Uterus (tissue), 4 donors: ENCODE data around the gene CHMP3. TPM values are rescaled to one million over a fixed set of nuclear protein-coding genes. Genes with fewer than 3 reads are reported as not detected.
"Not testable (repeated sequence)": the region's sequence is repeated elsewhere in the genome, so short reads cannot be mapped to it uniquely, and the experiment has no call there.

Experiments
- DNase-seq, 2 donors: peaks; one replicate each; pipeline ENCODE4 v3.0.0-alpha.2; 2019 to 2020
- H3K27ac ChIP-seq, 2 donors: fragments of 200-600 bp; sonication (generic); 1 replicate in 1 of 2; 2 replicates in 1 of 2; pipeline ENCODE4 v1.5.1; 2016 to 2018
- H3K27me3 ChIP-seq, 2 donors: fragments of 200-600 bp; sonication (generic); one replicate each; pipeline ENCODE4 v1.5.1; 2018 to 2019; ENCODE audit warnings: control low read depth in 1 of 2
- H3K36me3 ChIP-seq, 2 donors: fragments of 200-600 bp; sonication (generic); one replicate each; pipeline ENCODE4 v1.5.1; 2019; ENCODE audit warnings: control low read depth in 1 of 2
- H3K4me1 ChIP-seq, 2 donors: fragments of 200-600 bp; sonication (generic); one replicate each; pipeline ENCODE4 v1.5.1; 2018 to 2019; ENCODE audit warnings: control low read depth in 1 of 2
- H3K4me3 ChIP-seq, 2 donors: fragments of 200-600 bp; sonication (generic); 1 replicate in 1 of 2; 2 replicates in 1 of 2; pipeline ENCODE4 v1.5.1; 2018 to 2019; ENCODE audit warnings: mild to moderate bottlenecking in 1 of 2
- H3K9me3 ChIP-seq, 2 donors: fragments of 200-600 bp; sonication (generic); one replicate each; pipeline ENCODE4 v1.5.1; 2019; ENCODE audit warnings: control low read depth in 1 of 2
- CTCF ChIP-seq, 4 experiments: fragments of 200-600 bp in 2 of 4; fragments of 450-650 bp in 2 of 4; sonication (generic) in 2 of 4; IDR thresholded peaks; one replicate each; pipeline ENCODE4 v1.5.1; 2016 to 2019; ENCODE audit warnings: antibody characterized with exemption in 4 of 4, mild to moderate bottlenecking in 2 of 4, moderate library complexity in 1 of 4
- POLR2A ChIP-seq, 2 donors: fragments of 450-650 bp; IDR thresholded peaks; one replicate each; pipeline ENCODE4 v1.6.1; 2016; ENCODE audit warnings: antibody characterized with exemption in 2 of 2, mild to moderate bottlenecking in 1 of 2, moderate library complexity in 1 of 2
- intact Hi-C: fragments of 100-400 bp; cut with DNase I; formaldehyde crosslinking; loops from one replicate; pipeline ENCODE4 v1.15.1; 2023; ENCODE audit warnings: low total_unique reads
- total RNA-seq, 4 donors: library from RNA; depleted of rRNA in 3 of 4; stranded (reverse); fragments of >200 nt in 3 of 4; gene quantifications; one replicate each; pipeline versions ENCODE4 v1.1.0 to v1.2.4, GENCODE V29; 2014 to 2023
- donor health status: DM: yes; HTN: yes; CAD: no.

CHMP3 gene
- total RNA-seq, 4 donors from 2014 or later = 62.4 to 143 (median 94.4) TPM

- no peak for TF ChIP-seq POLR2A (IDR thresholded peaks at IDR 0.05)
- TF ChIP-seq CTCF (IDR thresholded peaks at IDR 0.05) = no peak
- Histone ChIP-seq H3K9me3 (no peaks in the 10 kb centered on the region), H3K4me1 (no peaks in the 10 kb centered on the region), H3K36me3 (no peaks in the 10 kb centered on the region), H3K27ac (peak overlapping the region in 1 of 2 donors; percentile 9), H3K27me3 (no peaks in the 10 kb centered on the region), H3K4me3 (no peak overlapping the region)
- intact Hi-C loops = no loop called here
- no peak for DNase-seq
These were observed 35.7 kb upstream of the CHMP3 start for GRCh38 chr2:86598966-86599365.

- Histone ChIP-seq H3K27ac (peak overlapping the region; percentile 14 to 47), H3K4me1 (peaks cover 0 to 3% of the 10 kb centered on the region in 2 donors), H3K27me3 (no peaks in the 10 kb centered on the region), H3K36me3 (no peaks in the 10 kb centered on the region), H3K9me3 (no peaks in the 10 kb centered on the region), H3K4me3 (no peak overlapping the region)
- no peak for DNase-seq
- intact Hi-C loops = no loop called here
- TF ChIP-seq CTCF (IDR thresholded peaks at IDR 0.05) (no peak), POLR2A (IDR thresholded peaks at IDR 0.05) (no peak)
These were observed 32.9 kb upstream of the CHMP3 start for GRCh38 chr2:86596118-86596517.

- DNase-seq = no peak
- peaks cover 0 to 3% of the 10 kb centered on the region in 2 donors for H3K4me1 ChIP-seq
- H3K9me3 ChIP-seq = no peaks in the 10 kb centered on the region
- intact Hi-C loops = no loop called here
- H3K4me3 ChIP-seq = no peak overlapping the region
- H3K36me3 ChIP-seq = no peaks in the 10 kb centered on the region
- H3K27me3 ChIP-seq = no peaks in the 10 kb centered on the region
- no peak for TF ChIP-seq POLR2A (IDR thresholded peaks at IDR 0.05)
- no peak for TF ChIP-seq CTCF (IDR thresholded peaks at IDR 0.05)
- H3K27ac ChIP-seq = peak overlapping the region; percentile 50 to 62
These were observed 30.0 kb upstream of the CHMP3 start for GRCh38 chr2:86593266-86593665.

- peak; percentile 50 to 62 for DNase-seq
- peaks cover 0 to 3% of the 10 kb centered on the region in 2 donors for H3K4me1 ChIP-seq
- TF ChIP-seq POLR2A (IDR thresholded peaks at IDR 0.05) = no peak
- TF ChIP-seq CTCF (IDR thresholded peaks at IDR 0.05) = no peak
- no peak overlapping the region for H3K4me3 ChIP-seq
- no peaks in the 10 kb centered on the region for H3K9me3 ChIP-seq
- peak overlapping the region; percentile 50 to 62 for H3K27ac ChIP-seq
- H3K27me3 ChIP-seq = no peaks in the 10 kb centered on the region
- H3K36me3 ChIP-seq = no peaks in the 10 kb centered on the region
- intact Hi-C loops = no loop called here
These were observed 29.4 kb upstream of the CHMP3 start for GRCh38 chr2:86592547-86593230.

- H3K27ac ChIP-seq, H3K36me3 ChIP-seq, H3K4me1 ChIP-seq, DNase-seq, intact Hi-C loops, H3K27me3 ChIP-seq, H3K9me3 ChIP-seq, H3K4me3 ChIP-seq: not testable (repeated sequence)
These were observed 26.5 kb upstream of the CHMP3 start for GRCh38 chr2:86589701-86590100.
